Suprapubic skin (tissue), 3 donors: ENCODE results near the gene SENP1.

ENCODE experiments used
- CTCF ChIP-seq, 2 donors: fragments of 200-600 bp in 1 of 2; fragments of 450-650 bp in 1 of 2; sonication (generic) in 1 of 2; IDR thresholded peaks; one replicate each; pipeline ENCODE4 v1.5.1; 2016 to 2019; ENCODE audit warnings: antibody characterized with exemption in 2 of 2, mild to moderate bottlenecking in 1 of 2, moderate library complexity in 1 of 2
- POLR2A ChIP-seq, 2 donors: fragments of 450-650 bp; IDR thresholded peaks; one replicate each; pipeline ENCODE4 v1.6.1; 2017; ENCODE audit warnings: antibody characterized with exemption in 2 of 2, mild to moderate bottlenecking in 2 of 2, moderate library complexity in 2 of 2

GRCh38 chr12:48043771-48044170 lies 62.1 kb downstream of the SENP1 start:
- TF ChIP-seq POLR2A (IDR thresholded peaks at IDR 0.05) (no peak), CTCF (IDR thresholded peaks at IDR 0.05) (no peak)
